Smooth muscle cell (in vitro differentiated cells): ENCODE data around the gene EIF5B. TPM values are rescaled to one million over a fixed set of nuclear protein-coding genes. Genes with fewer than 3 reads are reported as not detected.
A peak's percentile ranks its signal among the peaks of the same experiment; 100 is the strongest.

Experiments
- DNase-seq: peaks from one replicate; lab custom pipeline; 2025; ENCODE audit not compliant: unreplicated experiment; lab: John Stamatoyannopoulos, UW
- H2AFZ ChIP-seq: fragments of 200-600 bp; sonication (generic); 2 replicates; pipeline ENCODE4 v1.6.0; 2016; ENCODE audit warnings: antibody characterized with exemption, low read depth, mild to moderate bottlenecking
- H3F3A ChIP-seq: fragments of 200-600 bp; sonication (generic); 2 replicates; pipeline ENCODE4 v1.6.0; 2017; ENCODE audit warnings: antibody characterized with exemption, low read depth
- H3K27ac ChIP-seq: fragments of 200-600 bp; sonication (generic); 2 replicates; pipeline ENCODE4 v1.5.1; 2016; ENCODE audit warnings: low read depth, mild to moderate bottlenecking
- H3K27me3 ChIP-seq: fragments of 200-600 bp; sonication (generic); 2 replicates; pipeline ENCODE4 v1.6.1; 2016; ENCODE audit warnings: low read depth, mild to moderate bottlenecking
- H3K36me3 ChIP-seq: fragments of 200-600 bp; sonication (generic); 2 replicates; pipeline ENCODE4 v1.5.1; 2016; ENCODE audit warnings: low read depth
- H3K4me1 ChIP-seq: fragments of 200-600 bp; sonication (generic); 2 replicates; pipeline ENCODE4 v1.5.1; 2016; ENCODE audit warnings: low read depth
- H3K4me2 ChIP-seq: fragments of 200-600 bp; sonication (generic); 2 replicates; pipeline ENCODE4 v1.6.0; 2016; ENCODE audit warnings: mild to moderate bottlenecking
- H3K4me3 ChIP-seq: fragments of 200-600 bp; sonication (generic); 2 replicates; pipeline ENCODE4 v1.5.1; 2016; ENCODE audit warnings: mild to moderate bottlenecking
- H3K79me2 ChIP-seq: fragments of 200-600 bp; sonication (generic); 2 replicates; pipeline ENCODE4 v1.6.0; 2016; ENCODE audit warnings: low read depth, mild to moderate bottlenecking
- H3K9ac ChIP-seq: fragments of 200-600 bp; sonication (generic); 2 replicates; pipeline ENCODE4 v1.6.0; 2016; ENCODE audit warnings: low read depth
- H3K9me3 ChIP-seq: fragments of 200-600 bp; sonication (generic); replicated peaks from 2 replicates; pipeline ENCODE4 v1.5.1; 2016; ENCODE audit warnings: low read depth
- H4K20me1 ChIP-seq: fragments of 200-600 bp; sonication (generic); 2 replicates; pipeline ENCODE4 v1.6.0; 2016; ENCODE audit warnings: low read depth
- WGBS: methylation state at CpG from one replicate; pipeline ENCODE4 v1.1.7; 2016; ENCODE audit warnings: low lambda C conversion rate; 5-methylcytosine and 5-hydroxymethylcytosine counted together
- polyA plus RNA-seq: library from polyadenylated mRNA; unstranded; fragments of >200 nt; fragmentation: Nextera tagmentation; extraction: Ambion mirVana; gene quantifications from 2 replicates; pipeline ENCODE4 v1.2.1, GENCODE V29; 2016
- total RNA-seq: library from RNA; depleted of rRNA; stranded (reverse); fragments of >200 nt; gene quantifications from 2 replicates; pipeline ENCODE4 v1.2.3, GENCODE V29; 2014
- TF ChIP-seq, protein P1 (sequence below): fragments of 200-600 bp; sonication (generic); IDR thresholded peaks from 2 replicates; pipeline ENCODE4 v1.5.1; 2017; ENCODE audit warnings: borderline replicate concordance, mild to moderate bottlenecking, antibody characterized with exemption; ENCODE audit not compliant: insufficient read depth, poor library complexity, severe bottlenecking

Gene EIF5B
- total and polyA plus RNA-seq, 2 experiments from 2014 or later, result 17.1 to 23.3 TPM

DNA sequence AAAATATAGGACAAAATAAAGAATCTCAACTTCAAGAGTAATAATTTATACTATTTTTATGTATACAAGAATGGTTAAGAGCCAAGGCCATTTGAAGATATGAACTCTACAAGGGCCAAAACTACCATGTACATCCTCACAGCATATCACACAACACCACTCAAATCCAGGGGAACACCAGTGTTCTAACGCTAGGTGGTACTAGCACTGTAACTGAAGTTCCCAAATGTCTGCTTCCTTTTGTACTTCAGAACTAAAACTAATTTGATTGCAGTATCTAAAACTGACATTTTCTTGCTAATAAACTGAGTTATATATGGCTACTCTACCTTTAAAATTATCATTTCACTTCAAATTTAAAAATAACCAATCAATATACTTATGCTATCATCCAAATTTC is 105.6 kb downstream of the EIF5B start:
- Histone ChIP-seq H3K79me2 (peaks cover 2% of the 10 kb centered on the region), H3K4me3 (no peak overlapping the region), H4K20me1 (peaks cover 20% of the 10 kb centered on the region), H3K4me2 (no peak overlapping the region), H3K27ac (no peak overlapping the region), H3K36me3 (peaks cover 11% of the 10 kb centered on the region), H3F3A (no peaks in the 10 kb centered on the region), H3K9me3 (no peaks in the 10 kb centered on the region), H2AFZ (no peak overlapping the region), H3K27me3 (no peaks in the 10 kb centered on the region), H3K9ac (no peak overlapping the region), H3K4me1 (no peaks in the 10 kb centered on the region)
- DNase-seq, result no peak
- TF ChIP-seq, protein P1, sequence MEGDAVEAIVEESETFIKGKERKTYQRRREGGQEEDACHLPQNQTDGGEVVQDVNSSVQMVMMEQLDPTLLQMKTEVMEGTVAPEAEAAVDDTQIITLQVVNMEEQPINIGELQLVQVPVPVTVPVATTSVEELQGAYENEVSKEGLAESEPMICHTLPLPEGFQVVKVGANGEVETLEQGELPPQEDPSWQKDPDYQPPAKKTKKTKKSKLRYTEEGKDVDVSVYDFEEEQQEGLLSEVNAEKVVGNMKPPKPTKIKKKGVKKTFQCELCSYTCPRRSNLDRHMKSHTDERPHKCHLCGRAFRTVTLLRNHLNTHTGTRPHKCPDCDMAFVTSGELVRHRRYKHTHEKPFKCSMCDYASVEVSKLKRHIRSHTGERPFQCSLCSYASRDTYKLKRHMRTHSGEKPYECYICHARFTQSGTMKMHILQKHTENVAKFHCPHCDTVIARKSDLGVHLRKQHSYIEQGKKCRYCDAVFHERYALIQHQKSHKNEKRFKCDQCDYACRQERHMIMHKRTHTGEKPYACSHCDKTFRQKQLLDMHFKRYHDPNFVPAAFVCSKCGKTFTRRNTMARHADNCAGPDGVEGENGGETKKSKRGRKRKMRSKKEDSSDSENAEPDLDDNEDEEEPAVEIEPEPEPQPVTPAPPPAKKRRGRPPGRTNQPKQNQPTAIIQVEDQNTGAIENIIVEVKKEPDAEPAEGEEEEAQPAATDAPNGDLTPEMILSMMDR, result no peak
- 71% methylated on average over 1 of the region's 1 CpG for WGBS

DNA sequence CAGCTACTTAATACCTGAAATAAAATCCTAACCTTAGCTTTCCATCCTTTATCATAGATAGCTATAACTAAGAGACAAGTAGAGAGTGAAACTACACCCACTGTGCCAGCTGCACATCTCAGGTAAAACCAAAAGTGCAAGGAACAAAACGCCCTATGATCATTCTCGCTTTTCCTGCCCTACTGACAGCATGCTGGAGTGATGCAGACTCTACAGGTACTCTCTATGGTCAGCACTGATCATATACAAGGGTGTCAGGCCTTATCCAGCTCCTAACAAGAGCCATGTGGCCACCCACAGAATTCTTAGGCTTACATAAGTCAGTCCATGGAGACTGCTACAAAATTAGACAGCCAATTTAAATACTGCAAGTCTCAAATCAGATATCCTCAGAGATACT is 107.0 kb downstream of the EIF5B start:
- H3K9me3 ChIP-seq, result no peaks in the 10 kb centered on the region
- H3K4me3 ChIP-seq, result no peak overlapping the region
- no peak overlapping the region for H3K9ac ChIP-seq
- peaks cover 10% of the 10 kb centered on the region for H3K79me2 ChIP-seq
- 97% methylated on average over 2 of the region's 2 CpGs for WGBS
- H3K27me3 ChIP-seq, result no peaks in the 10 kb centered on the region
- no peak for DNase-seq
- H3K36me3 ChIP-seq, result peaks cover 5% of the 10 kb centered on the region
- H3K27ac ChIP-seq, result no peak overlapping the region
- H3K4me2 ChIP-seq, result no peak overlapping the region
- H3F3A ChIP-seq, result no peaks in the 10 kb centered on the region
- TF ChIP-seq, protein P1, result no peak
- no peak overlapping the region for H2AFZ ChIP-seq
- peaks cover 20% of the 10 kb centered on the region for H4K20me1 ChIP-seq
- no peaks in the 10 kb centered on the region for H3K4me1 ChIP-seq

- H3K4me1 ChIP-seq, result no peaks in the 10 kb centered on the region
- H2AFZ ChIP-seq, result no peak overlapping the region
- no peaks in the 10 kb centered on the region for H3F3A ChIP-seq
- H3K27ac ChIP-seq, result no peak overlapping the region
- H3K27me3 ChIP-seq, result no peaks in the 10 kb centered on the region
- no peaks in the 10 kb centered on the region for H3K9me3 ChIP-seq
- H3K9ac ChIP-seq, result no peak overlapping the region
- TF ChIP-seq, protein P1, result no peak
- peaks cover 24% of the 10 kb centered on the region for H4K20me1 ChIP-seq
- no peak overlapping the region for H3K4me2 ChIP-seq
- H3K4me3 ChIP-seq, result no peak overlapping the region
- WGBS, result 71% methylated on average over 4 of the region's 4 CpGs
- no peak for DNase-seq
- peaks cover 5% of the 10 kb centered on the region for H3K36me3 ChIP-seq
- H3K79me2 ChIP-seq, result peaks cover 16% of the 10 kb centered on the region
These were observed 107.9 kb downstream of the EIF5B start for GRCh38 chr2:99445065-99445464.

GRCh38 chr2:99448556-99448955 is 111.4 kb downstream of the EIF5B start:
- H3F3A ChIP-seq, result no peaks in the 10 kb centered on the region
- no peaks in the 10 kb centered on the region for H3K27me3 ChIP-seq
- H4K20me1 ChIP-seq, result peaks cover 28% of the 10 kb centered on the region
- H2AFZ ChIP-seq, result no peak overlapping the region
- no peak overlapping the region for H3K4me2 ChIP-seq
- peaks cover 21% of the 10 kb centered on the region for H3K79me2 ChIP-seq
- H3K36me3 ChIP-seq, result no peaks in the 10 kb centered on the region
- TF ChIP-seq, protein P1, result no peak
- no peak for DNase-seq
- H3K4me1 ChIP-seq, result no peaks in the 10 kb centered on the region
- H3K27ac ChIP-seq, result peak overlapping the region; percentile 23
- no peaks in the 10 kb centered on the region for H3K9me3 ChIP-seq
- whole genome bisulfite sequencing, result 76% methylated on average over 2 of the region's 2 CpGs
- no peak overlapping the region for H3K9ac ChIP-seq
- no peak overlapping the region for H3K4me3 ChIP-seq
